Panc1 (cell line): ENCODE data around the gene ACTL7A.

Source experiments
- CTCF ChIP-seq: fragments of 450-650 bp; IDR thresholded peaks from 2 replicates; pipeline ENCODE4 v1.5.1; 2017; ENCODE audit warnings: mild to moderate bottlenecking
- POLR2AphosphoS5 ChIP-seq: IDR thresholded peaks from 2 replicates; pipeline ENCODE4 v1.6.1; 2012; ENCODE audit warnings: mild to moderate bottlenecking, low read depth, low read length, moderate library complexity
- REST ChIP-seq, 2 experiments: IDR thresholded peaks; 2 replicates each; pipeline ENCODE4 v1.6.1; 2011 to 2012; ENCODE audit warnings: low read depth in 2 of 2, control low read depth in 1 of 2, low read length in 1 of 2, mild to moderate bottlenecking in 1 of 2, moderate library complexity in 1 of 2; ENCODE audit not compliant: insufficient read depth in 1 of 2
- SIN3A ChIP-seq: IDR thresholded peaks from 2 replicates; pipeline ENCODE4 v1.6.1; 2012; ENCODE audit warnings: low read depth, mild to moderate bottlenecking, low read length, moderate library complexity, borderline replicate concordance; ENCODE audit not compliant: insufficient read depth
- TCF7L2 ChIP-seq: IDR thresholded peaks from 2 replicates; pipeline ENCODE4 v1.6.1; 2011; ENCODE audit warnings: mild to moderate bottlenecking, low read depth, low read length, inconsistent platforms

GRCh38 chr9:108864446-108864845 lies 2.4 kb downstream of the ACTL7A start:
- TF ChIP-seq TCF7L2 (no peak), POLR2AphosphoS5 (no peak), CTCF (no peak), SIN3A (no peak), REST (IDR thresholded peaks at IDR 0.05; ENCODE audit: insufficient read depth in 1 of 2, low read depth in 2 of 2, low read length in 1 of 2) (no peak)
